GM18909 (cell line): ENCODE data around the gene TK1.
"Not testable (repeated sequence)": the region's sequence is repeated elsewhere in the genome, so short reads cannot be mapped to it uniquely, and the experiment has no call there.

Experiments
- ATAC-seq: cut with Tn5 transposase; IDR thresholded peaks from one replicate; pipeline ENCODE4 v1.9.1; 2021; ENCODE audit warnings: mild to moderate bottlenecking; ENCODE audit not compliant: unreplicated experiment, poor library complexity

Gene TK1

DNA sequence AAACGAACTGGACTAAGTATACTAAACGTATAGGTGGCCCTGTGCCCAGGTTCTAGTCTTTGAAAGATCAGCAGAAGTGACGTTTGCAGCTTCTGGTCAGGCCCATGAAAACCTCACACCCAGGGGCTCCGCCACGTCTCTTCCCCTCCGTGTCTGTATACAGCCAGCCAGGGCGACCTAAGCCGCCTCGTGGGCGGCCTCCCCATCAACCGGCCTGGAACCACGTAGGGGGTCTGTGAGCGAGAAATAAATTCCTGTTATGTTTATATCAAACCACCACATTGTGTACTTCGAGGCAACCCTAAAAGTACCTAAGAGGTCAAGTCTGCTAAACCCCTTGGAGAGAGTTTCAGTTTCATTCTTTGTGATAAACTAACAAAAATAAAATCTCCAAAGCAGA is 6.8 kb downstream of the TK1 start:
- ATAC-seq: no peak

- ATAC-seq: no peak
These were observed 7.5 kb downstream of the TK1 start for GRCh38 chr17:78179372-78179771.

DNA sequence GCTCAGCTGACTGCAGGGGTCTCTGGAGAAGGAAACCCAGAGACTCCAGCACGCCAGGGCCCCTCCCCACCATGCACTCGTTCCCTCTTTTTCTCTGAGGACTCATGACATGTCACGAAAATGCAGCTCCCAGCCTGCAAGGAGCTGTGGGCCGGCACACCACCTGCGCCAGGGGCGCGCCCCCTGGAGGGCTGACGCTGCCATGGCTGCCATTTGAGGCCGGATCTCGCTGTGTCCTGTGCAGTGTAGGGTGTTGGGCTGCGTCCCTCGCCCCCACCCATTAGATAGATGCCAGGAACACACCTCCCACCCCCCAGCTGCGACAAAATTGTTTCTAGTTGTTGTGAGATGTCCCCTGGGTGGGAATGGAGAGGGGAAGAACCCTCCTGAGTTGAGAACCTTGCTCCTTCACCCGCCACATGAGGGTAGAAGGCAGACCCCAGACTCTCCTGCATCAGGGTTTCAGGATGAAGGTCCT is 10.3 kb downstream of the TK1 start:
- peak; percentile 50 for ATAC-seq

DNA sequence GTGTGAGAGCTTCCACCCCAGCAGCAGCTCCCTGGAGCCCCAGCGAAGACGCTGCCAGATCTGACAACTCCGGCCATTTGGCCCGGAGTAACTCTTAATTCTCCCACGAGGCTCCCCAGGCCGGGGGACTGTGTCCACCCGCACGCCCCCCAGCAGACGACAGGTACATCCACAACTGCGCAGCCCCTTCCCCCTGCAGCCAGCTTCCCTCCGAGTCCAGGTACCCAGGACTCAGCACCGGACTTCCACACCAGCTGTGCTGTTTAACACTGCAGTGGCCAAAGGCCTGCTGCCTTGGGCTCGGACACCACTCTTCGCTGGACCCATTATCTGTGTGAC is 11.2 kb downstream of the TK1 start:
- ATAC-seq: no peak

DNA sequence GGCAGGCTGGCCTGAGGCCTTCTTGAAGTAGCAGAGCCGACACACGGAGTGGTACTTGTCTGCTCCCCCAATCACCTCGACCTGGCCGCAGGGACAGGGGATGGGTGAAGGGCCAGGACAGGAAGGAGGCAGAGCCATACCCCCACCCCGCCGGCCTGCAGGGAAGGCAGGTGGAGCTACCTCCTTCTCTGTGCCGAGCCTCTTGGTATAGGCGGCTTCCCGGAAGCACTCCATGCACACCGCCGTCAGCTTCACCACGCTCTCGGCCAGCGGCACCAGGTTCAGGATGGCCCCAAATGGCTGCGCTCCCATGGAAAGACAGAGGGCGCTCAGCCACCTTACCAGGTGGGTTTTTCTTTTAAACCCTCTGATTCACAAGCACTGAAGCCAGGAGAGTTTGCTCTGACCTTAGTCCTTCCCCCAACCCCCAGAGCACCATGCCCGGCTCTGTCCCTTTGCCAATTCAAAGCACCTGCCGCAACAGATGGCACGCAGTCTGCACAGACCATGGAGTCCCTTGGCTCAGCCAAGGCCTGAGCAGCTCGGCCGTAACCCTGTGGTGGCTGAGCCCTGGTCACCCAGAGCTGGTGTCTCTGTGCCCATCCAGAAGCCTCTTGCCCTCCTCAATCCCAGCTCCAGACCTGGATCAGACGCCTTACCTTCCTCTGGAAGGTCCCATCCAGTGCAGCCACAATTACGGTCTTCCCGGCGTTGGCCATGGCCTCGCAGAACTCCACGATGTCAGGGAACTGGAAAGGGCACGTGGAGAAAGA is 11.8 kb downstream of the TK1 start:
- no peak for ATAC-seq

DNA sequence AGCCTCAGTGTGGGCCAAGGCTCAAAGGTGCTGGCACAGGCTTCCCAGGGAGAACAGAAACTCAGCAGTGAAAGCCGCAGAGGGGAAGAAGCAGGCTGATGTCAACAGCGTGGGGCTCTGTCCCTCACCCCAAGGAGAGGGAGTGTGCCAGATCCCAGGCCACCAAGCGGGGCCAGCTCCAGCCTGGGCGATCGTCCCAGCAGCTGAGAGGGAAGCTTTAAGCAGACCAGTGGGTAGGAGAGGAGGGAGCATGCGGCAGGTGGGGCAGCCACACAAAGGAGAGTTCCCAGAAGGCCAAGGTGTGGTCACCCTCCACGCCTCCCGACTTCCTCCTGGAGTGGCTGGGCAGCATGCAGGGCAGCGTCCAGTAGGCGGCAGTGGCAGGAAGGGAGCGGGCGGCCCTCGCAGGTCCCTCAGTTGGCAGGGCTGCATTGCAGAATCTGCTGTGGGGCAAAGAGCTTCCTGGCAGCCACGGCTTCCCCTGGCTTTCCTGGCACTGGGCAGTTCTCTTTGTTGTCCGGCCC is 12.4 kb downstream of the TK1 start:
- ATAC-seq: no peak

DNA sequence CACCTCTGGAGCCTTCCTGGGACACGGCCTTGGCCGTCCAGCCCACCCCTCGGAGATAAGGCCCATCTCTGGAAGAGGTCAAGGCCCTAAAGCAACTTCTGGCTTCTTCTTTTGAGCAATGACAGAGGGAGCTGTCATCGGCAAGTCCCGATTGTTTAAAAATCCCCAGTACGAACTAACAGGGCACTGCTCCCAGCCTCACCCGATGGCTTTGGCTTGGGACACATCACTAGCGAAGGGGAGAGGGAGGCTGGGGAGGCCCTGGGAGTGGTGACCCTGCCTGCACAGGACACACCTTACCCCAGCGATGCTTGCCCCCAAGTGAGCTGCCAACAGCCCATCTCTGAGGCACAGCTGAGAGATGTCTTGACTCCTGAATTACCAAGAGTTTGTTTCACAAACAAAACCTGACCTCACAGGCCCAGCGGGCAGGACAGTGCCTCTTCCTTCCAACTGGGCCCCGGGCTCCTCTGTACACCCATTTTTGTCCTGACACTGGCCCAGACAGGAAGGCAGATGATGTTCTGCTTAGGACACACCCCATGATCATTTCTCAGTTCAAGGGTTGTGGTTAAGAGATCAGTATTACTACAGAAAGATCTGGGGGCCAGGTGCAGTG is 13.6 kb downstream of the TK1 start:
- ATAC-seq: peak; percentile 32

GRCh38 chr17:78172249-78173051 is 14.4 kb downstream of the TK1 start:
- ATAC-seq: no peak

DNA sequence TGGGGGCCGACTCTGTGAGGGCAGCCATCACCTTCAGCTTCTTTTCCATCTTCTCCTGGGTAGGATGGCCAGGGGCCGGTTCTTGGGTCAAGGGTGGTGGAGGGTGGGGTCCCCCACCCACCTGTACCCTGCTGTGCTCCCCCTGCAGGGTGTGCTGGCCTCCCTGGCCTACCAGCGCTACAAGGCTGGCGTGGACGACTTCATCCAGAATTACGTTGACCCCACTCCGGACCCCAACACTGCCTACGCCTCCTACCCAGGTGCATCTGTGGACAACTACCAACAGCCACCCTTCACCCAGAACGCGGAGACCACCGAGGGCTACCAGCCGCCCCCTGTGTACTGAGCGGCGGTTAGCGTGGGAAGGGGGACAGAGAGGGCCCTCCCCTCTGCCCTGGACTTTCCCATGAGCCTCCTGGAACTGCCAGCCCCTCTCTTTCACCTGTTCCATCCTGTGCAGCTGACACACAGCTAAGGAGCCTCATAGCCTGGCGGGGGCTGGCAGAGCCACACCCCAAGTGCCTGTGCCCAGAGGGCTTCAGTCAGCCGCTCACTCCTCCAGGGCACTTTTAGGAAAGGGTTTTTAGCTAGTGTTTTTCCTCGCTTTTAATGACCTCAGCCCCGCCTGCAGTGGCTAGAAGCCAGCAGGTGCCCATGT is 15.1 kb downstream of the TK1 start:
- not testable (repeated sequence) for ATAC-seq

DNA sequence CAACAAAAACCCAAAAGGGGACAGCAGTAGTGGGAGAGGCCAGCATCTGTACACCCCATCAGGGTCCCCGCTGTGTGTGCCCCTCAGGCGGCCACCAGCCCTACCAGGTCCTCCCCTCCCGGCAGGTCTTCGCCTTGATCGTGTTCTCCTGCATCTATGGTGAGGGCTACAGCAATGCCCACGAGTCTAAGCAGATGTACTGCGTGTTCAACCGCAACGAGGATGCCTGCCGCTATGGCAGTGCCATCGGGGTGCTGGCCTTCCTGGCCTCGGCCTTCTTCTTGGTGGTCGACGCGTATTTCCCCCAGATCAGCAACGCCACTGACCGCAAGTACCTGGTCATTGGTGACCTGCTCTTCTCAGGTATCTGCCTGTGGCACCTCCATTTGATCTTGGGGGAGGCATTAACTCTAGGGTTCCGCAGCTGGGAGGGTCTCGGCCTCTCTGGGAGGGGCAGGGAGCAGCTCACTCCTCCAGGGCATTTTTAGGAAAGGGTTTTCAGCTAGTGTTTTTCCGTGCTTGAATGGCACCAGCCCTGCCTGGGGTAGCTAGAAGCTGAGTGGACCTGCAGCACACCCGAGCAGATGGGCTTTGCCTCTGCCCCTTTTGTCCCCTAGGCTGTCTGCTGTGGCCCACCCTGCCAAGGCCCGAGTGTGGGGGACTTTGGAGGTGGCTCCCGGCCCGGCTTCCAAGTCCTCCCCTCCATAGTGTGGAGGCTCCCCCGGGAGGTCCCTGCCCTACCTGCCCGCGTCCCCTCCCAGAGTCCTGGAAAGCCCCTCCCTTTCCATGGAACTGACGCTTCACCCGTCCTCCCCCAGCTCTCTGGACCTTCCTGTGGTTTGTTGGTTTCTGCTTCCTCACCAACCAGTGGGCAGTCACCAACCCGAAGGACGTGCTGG is 15.9 kb downstream of the TK1 start:
- no peak for ATAC-seq

GRCh38 chr17:78168903-78169793 is 17.7 kb downstream of the TK1 start:
- ATAC-seq: peak; percentile 21

DNA sequence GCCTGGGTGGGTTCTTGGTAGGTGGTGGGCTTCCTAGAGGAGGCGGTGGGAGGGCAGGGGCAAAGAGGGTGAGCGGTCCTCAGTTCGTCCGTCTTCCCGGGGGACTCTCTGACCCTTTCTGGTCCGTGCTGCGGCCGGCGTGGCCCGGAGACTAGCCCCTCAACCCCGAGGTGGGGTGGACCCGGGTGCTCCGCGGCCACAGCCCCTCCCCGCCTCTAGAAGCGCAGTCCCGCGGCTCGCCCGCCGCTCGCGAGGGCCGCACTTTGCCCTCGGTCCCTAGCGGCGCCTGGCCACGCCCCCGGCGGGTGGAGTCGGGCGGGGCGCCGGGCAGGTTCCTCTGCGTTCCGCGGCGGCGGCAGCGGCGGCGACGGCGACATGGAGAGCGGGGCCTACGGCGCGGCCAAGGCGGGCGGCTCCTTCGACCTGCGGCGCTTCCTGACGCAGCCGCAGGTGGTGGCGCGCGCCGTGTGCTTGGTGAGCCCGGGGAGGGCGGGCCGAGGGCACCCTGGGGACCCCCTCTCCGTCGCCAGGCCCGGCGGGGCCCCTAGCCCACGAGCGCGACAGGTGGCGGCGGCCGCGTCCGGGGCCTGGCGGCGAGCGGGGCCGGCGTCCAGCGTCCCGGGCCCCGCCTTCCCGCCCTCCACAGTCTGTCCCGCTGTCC is 18.5 kb downstream of the TK1 start, which contains the start of gene SYNGR2:
TSS of gene SYNGR2 (plus strand) at position 340 of the 661 bp plus-strand sequence. CDS start at position 376, 36 bp downstream.
- ATAC-seq: peak; percentile 58

DNA sequence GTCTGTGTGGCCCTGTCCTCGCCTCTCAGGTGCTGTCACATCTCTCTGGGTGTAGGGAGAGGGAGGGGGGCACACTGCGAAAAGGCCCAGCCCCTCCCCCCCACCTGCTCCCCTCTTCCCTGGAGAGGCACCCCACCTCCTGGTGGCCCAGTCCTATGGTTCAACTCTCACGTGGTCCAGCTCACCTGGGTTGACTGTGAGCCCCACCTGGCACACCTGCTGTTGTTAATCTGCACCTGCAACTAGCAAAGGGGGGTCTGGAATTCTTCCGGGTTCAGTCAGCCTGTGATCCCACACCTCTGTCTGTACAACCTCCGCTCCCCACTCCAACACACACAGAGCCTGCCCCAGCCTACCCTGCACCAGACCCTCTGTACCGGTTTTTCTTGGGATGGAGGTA is 20.4 kb downstream of the TK1 start:
- no peak for ATAC-seq

DNA sequence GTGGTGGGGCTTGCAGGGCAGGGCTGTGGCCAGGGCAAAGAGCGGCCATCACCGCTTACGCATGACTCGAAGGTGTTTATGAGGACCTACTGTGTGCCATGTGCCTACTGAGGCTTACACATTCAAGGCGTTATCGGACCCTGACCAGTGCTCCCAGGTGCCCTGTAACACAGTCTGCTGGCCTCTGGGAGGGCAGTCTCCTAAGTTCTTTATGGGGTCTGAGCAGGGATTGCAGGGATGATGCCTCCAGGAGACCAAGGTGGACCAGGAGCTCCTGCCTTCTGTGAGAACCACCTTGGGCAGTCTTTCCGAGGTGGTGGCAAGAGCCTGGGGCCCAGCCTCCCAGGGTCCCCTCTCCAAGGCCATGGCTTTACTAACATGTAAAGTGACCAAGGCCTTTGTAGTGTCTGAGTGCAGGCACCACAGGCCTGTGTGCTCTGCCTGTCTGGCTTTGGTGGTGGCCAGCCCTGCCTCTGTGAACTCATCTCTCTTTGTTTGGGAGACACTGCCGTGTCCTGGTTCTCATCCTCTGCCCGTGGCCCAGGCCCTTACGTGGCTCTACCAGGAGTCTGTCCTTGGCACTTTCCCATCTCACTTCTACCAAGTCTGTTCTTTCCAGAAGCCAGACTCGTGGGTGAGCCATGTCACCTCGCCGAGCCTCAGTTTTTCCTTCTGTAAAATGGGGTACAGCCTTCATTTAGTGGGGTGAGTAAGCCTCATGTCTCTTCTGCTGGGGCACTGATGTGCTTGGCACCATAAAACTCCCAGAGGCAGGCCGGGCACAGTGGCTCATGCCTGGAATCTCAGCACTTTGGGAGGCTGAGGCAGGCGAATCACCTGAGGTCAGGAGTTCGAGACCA is 21.9 kb downstream of the TK1 start:
- ATAC-seq: no peak

DNA sequence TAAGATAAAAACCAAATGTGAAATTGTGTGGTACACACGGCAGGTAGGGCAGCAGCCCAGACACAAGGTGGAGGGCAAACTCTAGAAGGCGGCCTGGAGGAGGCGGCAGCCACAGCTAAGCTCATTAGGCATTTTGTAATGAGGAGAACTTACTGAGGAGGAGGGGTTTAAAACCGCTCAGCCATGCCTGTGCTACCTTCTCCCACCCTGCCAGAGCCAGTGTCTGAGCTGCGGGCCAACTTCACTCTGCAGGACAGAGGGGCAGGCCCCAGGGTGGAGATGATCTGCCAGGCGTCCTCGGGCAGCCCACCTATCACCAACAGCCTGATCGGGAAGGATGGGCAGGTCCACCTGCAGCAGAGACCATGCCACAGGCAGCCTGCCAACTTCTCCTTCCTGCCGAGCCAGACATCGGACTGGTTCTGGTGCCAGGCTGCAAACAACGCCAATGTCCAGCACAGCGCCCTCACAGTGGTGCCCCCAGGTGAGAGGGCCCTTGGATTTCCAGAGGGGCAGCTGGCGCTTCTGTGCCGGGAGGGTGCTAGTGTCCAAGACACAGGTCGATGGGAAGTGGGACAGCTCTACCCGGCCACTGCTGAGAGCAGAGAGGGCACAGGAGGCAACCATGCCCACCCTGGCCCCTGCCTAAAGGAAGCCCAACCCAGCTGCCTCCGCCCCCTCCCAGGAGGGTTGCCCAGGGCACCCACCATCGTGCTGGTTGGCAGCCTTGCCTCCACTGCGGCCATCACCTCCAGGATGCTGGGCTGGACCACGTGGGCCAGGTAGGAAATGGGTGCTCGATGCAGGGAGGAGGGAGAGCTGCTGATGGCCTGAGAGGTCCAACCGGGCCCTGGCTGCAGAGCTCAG is 22.7 kb downstream of the TK1 start:
- no peak for ATAC-seq

DNA sequence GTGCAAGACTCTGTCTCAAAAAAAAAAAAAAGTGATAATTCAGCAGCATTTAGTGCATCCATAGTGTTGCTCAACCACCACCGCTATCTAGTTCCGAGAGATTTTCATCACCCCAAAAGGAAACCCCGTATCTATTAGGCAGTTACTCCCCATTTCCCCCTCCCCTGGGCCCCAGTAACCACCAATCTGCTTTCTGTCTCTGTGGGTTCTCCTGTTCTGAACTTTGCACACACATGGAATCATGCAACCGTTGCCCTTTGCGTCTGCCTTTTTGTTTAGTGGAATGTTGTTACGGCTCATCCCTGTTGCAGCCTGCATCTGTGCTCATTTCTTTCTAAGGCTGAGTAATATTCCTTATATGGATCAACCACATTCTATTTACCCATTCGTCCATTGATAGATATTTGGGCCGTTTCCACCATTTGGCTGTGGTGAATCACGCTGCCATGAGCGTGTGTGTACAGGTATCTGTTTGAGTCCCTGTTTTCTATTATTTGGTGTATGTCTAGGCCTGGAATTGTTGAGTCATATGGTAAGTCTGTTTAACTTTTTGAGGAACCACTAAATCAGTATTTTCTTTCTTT is 27.2 kb downstream of the TK1 start:
- ATAC-seq: peak; percentile 34
